OCI-LY1 (cell line): Measurements from ENCODE around the gene PRDM1.

Source experiments
- CTCF ChIP-seq: fragments of 200-600 bp; sonication (generic), shearing (Covaris generic); IDR thresholded peaks from 2 replicates; pipeline ENCODE4 v1.5.1; 2017; ENCODE audit warnings: mild to moderate bottlenecking, antibody characterized with exemption, low read length, moderate library complexity, mixed read lengths
- EZH2 ChIP-seq: fragments of 200-600 bp; sonication (generic), shearing (Covaris generic); IDR thresholded peaks from 2 replicates; pipeline ENCODE4 v1.8.0; 2017; ENCODE audit warnings: borderline replicate concordance, mixed run types, mild to moderate bottlenecking, antibody characterized with exemption, low read length, moderate library complexity, mixed read lengths

GRCh38 chr6:106106276-106107042 is 20.3 kb downstream of the PRDM1 start:
- TF ChIP-seq EZH2 (no peak), CTCF (no peak)
